Fibroblast of the conjunctiva (primary cell): ENCODE data around the gene INPP4B.

Experiments used
- DNase-seq: peaks from one replicate; pipeline ENCODE4 v3.0.0-alpha.2; 2010; ENCODE audit warnings: low read depth

Gene INPP4B

DNA sequence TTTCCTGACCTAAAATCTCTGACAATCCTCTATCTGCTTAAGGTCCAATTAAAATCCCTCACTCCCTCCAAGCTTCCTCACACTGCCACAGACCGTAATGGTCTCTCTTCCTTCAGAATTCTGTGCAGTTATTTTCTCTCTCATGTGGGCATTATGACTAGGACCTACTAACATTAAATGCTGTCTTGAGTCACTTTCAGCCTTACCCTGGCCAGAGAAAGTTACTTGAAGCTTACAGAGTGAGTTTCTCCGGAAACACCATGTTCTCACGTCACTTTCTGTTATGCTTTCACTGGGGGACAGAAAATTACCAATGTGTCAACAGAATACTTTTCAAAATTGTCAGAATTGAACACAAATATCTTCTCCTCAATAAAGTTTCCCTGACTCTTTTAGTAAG lies 271.8 kb downstream of the INPP4B start:
- DNase-seq = no peak

DNA sequence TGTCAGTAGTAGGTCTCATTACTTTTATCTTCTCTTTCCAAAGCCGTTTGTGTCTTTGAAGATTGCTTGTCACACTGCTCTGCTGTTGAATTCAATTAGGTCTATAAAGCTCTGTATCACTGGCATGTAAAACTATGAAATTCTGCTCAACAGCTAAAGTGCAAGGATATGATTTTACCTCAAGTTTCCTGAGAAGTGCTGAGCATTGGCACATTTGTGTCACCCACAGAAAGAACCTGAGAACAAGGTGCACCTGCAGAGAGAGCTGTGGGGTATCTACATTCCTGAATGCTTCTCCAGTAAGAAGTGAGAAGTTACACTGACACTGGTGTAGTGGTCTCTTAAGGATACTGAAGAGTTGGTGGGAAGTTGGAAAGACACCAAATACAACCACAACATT lies 274.0 kb downstream of the INPP4B start:
- no peak for DNase-seq

DNA sequence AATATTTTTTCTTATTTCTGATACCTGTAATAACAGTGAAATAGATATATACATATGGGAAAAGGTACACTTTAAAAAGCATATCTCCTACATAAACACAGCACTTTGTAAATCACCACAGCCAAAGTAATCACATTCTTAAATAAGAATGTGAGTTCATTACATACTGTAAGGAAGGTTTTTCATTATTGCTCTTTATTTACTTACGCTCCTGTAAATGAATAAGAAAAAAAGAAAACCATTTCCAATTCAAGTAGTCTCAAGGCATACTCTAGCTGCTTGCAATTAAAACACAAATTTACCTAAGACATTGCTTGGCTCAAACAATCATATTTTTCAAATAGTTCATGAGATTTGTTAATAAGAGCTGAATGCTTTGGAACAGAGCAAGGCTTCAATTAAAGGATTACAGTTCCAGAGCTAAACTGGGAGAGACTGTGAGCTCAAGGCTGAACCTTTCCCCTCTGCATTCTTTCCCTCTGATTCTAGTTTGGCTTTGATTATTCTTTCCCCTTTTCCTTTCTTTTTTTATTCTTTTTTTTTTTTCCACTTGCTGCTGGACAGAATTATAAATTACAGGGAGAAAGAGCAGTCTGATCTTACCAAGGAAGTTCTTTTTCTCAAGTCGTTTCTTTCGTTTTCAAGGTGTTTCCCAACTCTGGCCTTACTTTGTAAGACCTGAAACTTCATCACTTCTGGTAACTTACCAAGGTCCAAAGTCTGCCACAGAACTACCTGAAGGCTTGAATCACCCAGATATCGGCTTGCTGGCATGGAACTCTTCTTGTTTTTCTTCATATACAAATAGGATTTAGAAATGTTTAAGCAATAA lies 278.3 kb downstream of the INPP4B start:
- no peak for DNase-seq

DNA sequence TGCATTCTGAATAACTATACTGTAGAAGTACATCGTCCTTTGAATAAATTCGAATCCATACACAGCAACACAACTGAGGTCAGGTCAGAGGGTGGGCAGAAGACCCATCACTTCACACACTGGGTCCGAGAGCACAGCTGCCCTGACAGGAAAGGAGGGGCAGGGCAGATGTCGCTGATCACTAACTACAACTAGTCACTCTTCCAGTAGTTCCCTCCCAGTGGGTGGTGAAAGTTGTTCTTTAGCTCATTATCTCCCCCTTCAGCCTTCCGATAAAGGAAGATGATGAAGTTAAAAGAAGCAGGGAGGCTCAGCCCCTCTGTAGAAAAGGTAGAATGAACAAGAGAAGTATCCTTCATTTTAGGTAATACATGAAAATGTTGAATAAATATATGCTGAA lies 278.9 kb downstream of the INPP4B start:
- DNase-seq = no peak

DNA sequence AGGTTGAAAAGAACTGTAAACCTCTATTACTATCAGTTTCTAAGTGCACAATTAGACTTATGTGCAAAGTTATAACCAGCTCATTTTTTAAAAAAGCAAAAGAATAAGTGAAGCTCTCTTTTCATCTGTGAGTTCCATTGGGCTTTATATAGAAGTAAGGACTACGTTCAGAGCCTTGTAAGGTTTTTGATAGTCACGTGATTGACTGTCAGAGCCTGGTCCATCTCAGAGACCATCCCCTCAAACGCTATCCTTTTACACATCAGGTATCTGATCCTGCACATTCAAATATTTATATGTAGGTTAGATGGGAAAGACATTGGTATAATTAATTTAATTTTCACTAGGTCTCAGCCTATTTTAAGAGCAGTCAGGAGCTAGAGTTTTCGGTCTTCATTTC lies 279.3 kb downstream of the INPP4B start:
- DNase-seq = no peak

DNA sequence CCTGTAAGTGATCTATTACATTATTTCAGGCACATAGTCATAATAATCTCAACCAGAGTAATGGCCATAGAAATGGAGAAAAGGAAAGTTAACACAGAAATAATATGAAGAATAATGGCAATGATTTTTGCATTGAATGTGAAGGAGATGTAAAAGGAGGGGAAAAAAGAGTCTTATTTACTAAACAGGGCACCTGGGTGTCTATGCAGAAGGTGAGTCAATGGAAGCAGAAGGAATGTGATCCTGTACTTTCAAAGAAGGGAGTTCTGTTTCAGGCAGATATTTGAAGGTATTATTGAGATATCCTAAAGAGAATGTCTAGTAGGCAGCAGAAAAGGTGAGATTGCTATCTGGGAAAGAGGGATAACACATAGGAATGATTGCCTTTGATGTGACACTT lies 279.9 kb downstream of the INPP4B start:
- no peak for DNase-seq

DNA sequence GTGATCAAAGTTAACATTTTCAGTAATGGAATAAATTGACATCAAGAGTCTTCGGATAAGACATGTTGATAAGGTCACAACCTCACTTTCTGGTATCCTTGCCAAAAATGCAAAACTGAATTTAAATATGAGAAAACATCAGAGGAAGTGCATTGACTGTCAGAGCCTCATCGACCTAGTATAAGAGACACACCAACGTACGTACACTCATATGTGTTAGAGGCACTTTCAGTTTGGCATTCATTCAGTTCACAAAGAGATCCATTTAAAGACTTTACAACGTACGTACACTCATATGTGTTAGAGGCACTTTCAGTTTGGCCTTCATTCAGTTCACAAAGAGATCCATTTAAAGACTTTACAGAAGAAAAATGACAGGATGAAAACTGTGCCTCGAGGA lies 280.3 kb downstream of the INPP4B start:
- DNase-seq = no peak

DNA sequence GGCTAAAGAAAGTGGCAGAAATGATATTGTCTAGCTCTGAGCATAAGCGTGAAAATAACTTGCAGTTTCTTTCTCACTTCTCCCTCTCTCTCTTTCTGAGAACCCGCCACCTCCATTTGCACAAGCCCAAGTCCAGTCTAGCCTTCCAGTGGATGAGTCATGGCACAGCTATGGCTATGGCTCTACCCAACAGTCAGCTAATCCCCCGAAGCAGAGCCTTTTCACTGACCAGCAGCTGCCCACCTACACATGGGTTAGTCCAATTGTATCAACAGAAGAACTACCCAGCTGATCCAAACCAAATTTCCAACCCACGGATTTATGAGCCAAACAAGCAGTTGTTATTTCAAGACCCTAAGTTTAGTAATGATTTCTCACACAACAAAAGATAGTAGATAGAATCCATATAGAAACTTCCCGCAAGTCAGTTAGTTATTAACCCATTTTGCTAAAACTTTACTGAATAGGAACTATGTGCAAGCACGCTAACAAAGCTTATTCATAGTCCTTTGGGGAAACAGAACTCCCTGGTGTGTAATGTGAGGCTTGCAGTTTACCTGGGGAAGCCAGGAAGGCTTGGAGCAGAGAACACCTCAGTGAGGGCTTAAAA lies 282.3 kb downstream of the INPP4B start:
- DNase-seq = no peak

DNA sequence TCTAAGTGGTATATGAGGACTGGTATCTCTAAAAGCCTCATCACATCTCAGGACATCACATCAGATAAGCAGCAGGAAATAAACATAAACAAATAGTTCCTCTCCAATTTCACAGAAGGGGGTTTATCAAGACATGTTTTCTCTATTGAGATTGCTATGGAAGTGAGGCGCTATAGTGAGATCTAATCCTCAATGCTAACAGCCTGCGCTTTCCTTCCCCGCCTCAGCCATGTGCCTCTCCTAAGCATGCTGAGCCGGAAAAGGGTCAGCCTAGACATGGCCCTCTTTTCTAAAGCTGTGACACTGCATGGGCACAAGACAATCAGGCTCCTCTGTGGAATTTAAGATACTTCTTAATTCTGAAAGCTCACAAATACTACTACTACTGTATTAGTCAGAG lies 286.1 kb downstream of the INPP4B start:
- DNase-seq = no peak

DNA sequence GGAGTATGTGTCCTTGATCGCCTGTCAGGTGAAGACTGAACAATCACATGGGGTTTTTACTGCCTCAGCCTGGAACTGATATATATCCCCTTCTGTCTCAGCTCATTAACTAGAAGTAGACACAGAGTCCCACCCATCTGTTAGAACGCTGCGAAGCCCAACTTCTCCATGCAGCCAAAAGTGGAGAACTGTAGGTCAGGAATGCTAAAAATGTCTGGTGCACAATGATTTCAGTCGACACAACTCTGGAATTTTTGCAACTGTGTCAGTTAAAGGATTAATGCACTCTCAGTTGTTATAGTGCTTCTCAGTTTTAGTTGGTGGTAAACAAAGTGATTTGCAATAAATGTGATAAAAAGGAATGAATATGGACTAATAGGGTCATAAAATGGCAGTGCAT lies 287.2 kb downstream of the INPP4B start:
- no peak for DNase-seq

DNA sequence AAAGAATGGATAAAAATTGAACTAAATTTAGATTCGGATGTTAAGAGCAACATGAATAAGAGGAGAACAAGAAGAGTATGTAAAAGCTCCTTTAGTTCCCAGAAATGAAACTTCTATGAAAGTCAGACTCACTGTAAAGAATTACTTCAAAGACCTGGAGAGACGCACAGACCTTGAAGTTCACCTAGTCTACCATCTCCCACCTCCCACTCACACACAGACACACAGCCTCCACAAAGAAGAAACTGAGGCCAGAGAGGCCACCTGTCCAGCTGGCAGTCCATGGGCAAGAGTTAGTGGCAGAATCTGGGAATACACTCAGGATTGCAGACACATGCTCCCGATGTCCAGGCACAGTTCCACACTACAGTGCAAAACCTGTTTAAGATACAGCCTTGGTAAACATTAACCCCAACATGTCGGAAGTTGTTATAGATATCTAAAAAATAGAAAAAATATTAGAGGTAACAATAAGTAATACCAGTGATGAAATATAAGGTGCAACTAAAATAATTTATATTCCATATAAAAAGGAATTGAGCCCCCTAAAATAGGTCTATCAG lies 288.8 kb downstream of the INPP4B start:
- DNase-seq = no peak

DNA sequence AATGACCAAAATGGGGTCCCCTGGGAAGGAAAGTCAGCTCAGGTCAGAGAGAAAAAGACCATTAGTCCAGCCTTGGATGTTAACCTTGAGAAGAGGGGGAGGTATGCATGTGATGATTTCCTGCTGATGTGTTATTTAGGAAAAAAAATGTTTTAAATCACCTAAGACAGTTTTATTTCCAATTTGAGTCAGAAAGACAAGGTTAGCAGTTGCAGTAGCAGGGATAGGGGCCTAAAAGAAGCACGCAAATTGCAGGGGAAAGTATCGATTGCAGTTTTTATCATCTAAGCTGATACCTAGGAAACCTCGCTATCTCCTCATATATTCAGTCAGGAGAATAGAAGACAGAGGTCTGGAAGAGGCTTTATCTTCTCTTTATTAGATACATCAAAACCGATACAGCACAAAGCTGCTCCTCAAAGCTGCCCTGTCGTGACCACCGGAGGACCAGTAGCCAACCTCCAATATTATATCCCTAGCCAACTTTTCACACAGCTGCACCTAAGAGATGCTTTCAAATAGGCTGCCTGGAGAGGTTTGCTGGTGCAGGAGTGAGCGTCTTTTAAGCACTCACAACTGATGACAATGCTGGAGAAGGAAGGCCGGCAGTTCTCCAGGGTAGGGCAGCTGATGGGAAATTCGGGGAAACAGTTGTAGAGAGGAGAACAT lies 289.4 kb downstream of the INPP4B start:
- DNase-seq = no peak

DNA sequence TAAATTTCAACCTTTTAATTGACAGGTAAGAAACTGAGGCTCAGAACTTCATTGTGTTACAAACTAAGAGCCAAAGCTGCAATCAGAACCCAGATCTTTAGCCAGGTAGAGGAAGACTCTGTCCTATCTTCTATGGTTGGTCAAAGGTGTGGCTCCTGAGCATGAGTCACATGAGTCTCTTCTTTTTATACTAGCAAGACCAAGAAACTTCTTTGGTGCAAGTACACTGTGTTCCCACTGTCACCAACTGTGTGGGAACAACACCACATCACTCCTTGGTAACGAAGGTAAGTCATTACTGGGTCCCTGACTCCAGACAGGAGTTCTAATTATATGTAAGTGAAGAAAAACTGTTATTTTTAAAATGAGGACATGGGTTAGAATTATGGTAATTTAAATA lies 290.1 kb downstream of the INPP4B start:
- no peak for DNase-seq

DNA sequence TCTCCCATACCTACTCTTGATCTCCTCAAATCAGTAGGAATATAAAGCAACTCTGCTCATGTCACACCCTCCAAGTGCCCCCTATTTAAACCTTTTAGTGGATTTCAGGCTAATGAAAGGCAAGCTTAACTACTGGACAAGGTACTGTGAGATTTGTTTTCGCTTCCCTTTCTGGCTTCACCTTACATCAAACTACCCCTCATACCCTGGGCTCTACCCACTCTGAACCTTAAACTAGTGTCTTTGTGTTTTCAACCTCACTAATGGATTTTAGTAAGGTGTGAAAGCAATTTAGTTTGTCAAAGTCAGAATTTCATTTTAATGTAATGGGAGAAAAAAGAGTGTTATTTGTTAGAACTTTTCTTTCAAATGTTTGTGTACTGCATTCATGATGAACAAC lies 291.7 kb downstream of the INPP4B start:
- no peak for DNase-seq

DNA sequence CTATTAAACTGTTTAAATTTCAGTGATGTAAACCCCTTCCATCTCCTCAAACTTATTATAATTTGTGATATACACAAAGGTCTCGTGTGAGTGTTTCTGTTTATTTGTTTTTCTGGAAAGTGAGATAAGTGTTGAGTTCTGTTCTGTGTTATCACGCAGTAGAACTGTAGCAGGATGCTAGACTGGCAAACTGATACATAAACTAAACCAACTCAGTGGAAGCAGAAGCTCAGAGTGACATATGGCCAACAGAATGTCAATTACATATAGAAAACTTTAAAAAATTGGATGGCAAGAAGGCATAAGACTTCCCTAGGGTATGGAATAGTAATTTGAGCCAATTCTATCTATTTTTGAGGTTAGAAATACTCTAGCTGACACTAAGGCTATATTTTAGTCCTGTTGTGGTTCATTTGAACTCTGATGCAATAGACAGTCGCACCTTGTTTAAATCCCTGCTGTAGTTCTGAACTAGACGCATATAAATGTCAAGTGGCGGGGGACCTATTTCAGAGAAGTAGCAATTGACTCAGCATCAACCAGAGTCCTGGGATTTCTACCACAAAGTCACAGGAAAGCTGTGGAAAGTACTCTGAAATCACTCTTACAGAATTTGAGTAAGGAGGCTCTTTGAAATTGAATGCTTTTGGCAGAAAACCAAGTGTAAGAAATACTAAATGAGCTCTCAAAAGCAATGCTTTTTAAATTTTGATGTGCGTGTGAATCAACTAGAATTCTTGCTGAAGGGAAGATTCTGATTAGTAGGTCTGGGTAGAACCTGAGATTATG lies 294.4 kb downstream of the INPP4B start:
- no peak for DNase-seq

DNA sequence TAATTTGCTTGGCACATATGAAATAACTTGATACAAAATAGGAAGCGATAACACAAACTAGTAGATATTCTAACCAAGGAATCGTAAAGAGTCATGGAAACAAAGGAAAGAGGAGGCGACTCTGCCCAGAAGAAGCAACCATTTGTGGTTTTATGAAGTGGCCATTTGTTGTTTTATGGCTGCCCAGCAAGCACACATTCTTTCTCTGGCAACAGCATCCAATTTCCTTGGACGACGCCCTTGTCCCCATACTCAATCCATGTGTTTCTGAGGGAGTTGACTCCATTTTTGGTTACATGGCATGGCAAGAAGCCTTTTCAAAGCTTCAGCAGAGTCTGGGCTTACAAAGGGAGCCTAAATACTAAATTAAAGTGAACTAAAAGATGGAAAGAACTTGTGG lies 295.1 kb downstream of the INPP4B start:
- no peak for DNase-seq

DNA sequence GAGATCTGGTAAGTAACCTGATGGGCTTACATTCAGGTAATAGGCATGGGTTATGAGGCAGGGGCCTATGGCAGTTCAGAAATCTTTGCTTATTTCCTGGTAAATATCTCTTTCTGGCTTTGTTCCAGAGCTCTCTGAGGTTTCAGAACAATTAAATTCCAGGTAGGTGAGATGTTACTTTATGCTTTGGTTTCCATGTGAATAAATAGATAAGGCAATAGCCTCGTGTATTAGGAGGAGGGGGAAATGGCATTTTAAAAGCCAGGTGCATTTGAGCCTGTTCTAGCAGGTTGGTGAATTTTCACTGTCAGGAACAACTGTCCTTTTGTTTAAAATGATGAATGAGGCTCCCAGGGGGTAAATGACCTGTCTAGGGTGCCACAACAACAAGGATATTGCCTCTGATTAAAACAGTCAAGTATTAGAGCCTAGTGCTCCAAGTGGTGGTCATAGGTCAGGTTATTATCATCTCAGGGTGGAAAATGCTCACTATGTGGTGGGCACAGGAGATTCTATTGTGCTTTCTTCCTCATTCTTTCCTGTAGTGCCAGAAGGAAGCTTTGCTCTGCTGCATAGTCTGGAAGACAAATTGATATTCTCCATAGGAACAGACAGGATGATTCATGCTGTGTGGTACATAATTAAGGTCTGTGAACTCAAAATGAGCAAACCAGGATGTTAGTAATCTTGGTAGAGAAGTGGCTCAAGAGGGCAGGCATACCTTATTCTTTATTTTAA lies 296.2 kb downstream of the INPP4B start:
- DNase-seq = no peak

DNA sequence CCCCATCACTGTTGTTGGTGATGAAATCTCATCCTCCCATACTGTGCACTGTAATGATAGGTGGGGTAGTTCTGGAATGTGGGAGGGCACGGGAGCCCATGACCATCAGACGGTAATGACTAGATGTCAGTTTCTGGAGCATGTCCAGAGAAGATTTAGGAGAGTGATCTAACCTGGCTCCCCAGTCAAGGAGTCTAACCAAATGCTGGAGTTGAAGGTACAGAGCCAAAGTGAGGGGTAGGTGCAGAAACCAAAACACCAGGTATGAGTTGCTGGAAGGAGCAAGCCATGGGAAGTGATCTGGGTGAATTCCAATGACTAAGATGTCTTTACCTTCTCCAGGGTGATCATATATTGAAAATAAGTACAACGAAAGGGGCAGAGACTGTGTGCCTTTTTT lies 296.9 kb downstream of the INPP4B start:
- no peak for DNase-seq

DNA sequence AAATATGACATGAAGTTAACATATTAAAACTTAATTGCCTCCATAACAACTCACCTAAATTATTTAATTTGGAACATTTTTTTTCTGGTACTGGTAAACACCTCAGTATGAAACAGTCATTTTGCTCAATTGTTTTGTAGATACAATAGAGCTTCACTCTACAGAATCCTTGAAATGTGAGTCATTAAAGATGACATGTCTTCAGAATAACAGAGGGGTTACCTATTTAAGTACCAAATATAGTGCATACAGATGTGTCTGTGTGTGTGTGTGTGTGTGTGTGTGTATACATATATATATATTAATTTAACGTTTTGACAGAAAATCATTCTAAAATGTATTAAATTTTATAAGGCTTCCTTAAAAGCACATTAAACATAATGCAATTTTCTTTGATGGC lies 297.6 kb downstream of the INPP4B start:
- DNase-seq = no peak

DNA sequence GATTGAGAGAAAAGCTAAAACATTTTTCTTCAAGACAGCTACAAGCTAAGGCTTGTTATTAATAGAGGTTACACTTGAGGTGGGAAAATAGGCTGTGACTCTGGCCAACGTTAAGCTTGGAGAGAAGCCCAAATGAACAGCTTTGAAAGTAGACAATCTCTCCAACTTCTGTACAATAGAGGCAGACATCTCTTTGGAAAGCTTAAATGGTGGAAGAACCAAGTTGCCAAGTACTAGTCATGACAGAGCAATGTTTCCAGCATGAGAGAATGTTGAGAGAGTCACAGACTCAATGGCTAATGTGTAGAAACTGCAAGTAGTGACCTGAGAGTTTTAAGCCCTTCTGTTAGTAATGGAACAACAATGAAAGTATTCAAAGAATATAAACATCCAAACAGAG lies 298.1 kb downstream of the INPP4B start:
- DNase-seq = no peak

DNA sequence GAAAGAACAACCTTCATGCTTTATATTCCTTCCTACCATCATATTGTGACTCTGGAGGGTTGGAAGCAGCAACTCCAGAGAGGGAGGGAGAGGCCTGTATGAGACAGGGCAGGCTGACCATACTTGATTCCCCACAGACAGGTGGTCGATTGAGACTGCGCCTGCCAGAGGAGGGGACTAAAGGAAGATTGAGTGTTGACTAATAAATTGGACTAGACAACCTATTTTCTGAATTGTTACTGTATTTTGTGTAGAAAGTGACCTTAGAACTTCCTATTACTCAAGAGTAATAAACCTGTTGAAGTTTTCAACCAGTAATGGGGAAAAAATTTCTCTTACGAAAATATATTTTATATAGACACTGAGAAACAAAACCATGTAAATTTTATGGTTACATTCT lies 301.5 kb downstream of the INPP4B start:
- DNase-seq = no peak

DNA sequence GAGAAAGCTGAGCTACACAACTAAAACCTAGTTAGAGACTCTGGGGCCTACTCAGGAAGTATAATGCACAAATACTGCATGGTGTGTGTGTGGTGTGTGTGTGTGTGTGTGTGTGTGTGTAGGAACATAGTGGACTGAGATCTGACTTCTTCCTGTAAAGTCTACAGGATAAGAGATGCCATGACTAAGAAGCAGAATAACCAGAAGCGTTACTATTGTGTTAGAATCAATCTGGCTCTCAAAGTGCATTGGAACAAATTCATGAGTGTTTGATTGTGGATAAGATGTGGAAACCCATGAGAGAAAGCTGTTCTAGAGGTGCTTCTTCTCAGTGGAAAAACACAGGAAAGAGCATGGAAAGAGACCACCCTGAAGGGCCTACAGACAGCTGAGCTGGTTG lies 302.1 kb downstream of the INPP4B start:
- DNase-seq = no peak
